GM19468 (cell line): ENCODE measurements around the gene NSRP1.
"Not testable (repeated sequence)": the region's sequence is repeated elsewhere in the genome, so short reads cannot be mapped to it uniquely, and the experiment has no call there.

Experiments
- ATAC-seq: cut with Tn5 transposase; IDR thresholded peaks from one replicate; pipeline ENCODE4 v1.9.1; 2021; ENCODE audit warnings: mild to moderate bottlenecking, moderate library complexity, moderate number of reproducible peaks; ENCODE audit not compliant: unreplicated experiment; ENCODE audit errors: extremely low read depth

Gene NSRP1

DNA sequence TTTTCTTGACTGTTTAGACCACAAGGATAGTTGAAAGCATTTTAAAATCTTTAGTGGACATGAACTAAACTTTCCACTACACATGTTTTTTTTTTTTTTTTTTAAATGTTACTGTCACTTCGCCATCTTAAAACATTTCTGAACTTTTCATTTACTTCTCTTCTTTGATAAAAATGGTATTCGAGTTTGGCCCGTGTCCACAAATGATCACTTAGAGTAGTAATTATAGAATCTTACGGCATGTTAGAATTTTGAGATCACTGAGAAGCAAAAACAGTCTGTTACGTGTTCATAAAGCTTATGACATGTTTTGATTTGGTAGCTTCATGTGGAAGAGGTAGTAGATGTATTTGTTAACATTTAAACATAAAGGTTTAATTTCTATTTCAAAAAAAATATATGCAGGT is 1.1 kb downstream of the NSRP1 start:
- no peak for ATAC-seq

DNA sequence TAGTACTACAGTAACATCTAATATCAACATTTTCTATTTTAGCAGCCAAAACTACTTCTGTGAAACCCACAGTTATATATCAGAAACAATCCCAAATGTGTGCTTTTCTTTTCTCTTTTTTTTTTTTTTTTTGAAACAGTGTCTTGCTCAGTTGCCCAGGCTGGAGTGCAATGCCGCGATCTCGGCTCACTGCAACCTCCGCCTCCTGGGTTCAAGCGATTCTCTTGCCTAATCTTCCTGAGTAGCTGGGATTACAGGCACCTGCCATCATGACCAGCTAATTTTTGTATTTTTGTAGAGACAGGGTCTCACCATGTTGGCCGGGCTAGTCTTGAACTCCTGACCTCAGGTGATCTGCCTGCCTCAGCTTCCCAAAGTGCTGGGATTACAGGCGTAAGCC is 2.0 kb downstream of the NSRP1 start:
- ATAC-seq: not testable (repeated sequence)

- no peak for ATAC-seq
Observed at GRCh38 chr17:30124273-30124796, 7.7 kb downstream of the NSRP1 start.

GRCh38 chr17:30130121-30130520 is 13.5 kb downstream of the NSRP1 start:
- no peak for ATAC-seq

DNA sequence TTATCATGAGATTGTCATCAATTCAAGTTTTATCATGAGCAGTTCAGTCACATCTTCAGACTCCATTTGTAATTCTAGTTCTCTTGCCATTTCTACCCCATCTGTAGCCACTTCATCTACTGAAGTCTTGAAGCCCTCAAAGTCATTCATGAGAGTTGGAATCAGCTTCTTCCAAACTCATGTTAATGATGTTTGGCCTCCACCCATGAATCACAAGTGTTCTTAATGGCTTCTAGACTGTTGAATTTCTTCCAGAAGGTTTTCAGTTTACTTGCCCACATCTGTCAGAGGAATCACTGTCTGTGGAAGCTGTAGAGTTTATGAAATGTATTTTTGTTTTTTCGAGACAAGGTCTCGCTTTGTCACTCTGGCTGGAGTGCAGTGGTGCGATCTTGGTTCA is 16.0 kb downstream of the NSRP1 start:
- no peak for ATAC-seq

- no peak for ATAC-seq
Observed at GRCh38 chr17:30133197-30133596, 16.6 kb downstream of the NSRP1 start.

DNA sequence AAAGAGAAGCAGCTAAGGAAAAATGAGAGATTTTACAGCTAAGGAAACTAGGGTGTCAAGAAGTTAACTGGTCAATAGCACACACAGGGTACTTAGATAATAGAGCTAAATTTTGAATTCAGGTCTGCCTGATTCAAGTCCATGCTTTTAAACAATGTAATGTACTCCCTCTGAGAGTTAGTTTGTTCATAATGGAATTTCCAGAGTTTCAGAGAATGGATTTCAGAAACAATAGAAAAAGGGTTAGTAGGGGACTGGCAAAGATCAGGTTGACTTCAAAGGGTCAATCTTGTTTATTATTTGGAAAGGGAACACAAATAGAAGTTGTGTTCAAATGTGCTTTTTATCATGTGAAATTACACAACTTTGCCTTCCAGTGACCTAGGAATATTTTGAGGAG is 17.9 kb downstream of the NSRP1 start:
- ATAC-seq: no peak

GRCh38 chr17:30137158-30137557 is 20.5 kb downstream of the NSRP1 start:
- no peak for ATAC-seq

DNA sequence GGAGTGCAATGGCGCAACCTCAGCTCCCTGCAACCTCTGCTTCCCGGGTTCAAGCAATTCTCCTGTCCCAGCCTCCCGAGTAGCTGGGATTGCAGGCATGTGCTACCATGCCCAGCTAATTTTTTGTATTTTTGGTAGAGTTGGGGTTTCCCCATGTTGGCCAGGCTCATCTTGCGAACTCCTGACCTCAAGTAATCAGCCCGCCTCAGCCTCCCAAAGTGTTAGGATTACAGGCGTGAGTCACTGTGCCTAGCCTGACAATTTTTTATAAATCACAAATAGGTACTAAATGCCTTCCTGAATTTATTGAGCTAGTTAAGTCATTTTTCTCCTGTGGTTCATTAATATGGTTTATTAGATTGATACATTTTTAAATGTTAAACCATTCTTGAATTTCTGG is 31.2 kb downstream of the NSRP1 start:
- ATAC-seq: not testable (repeated sequence)

DNA sequence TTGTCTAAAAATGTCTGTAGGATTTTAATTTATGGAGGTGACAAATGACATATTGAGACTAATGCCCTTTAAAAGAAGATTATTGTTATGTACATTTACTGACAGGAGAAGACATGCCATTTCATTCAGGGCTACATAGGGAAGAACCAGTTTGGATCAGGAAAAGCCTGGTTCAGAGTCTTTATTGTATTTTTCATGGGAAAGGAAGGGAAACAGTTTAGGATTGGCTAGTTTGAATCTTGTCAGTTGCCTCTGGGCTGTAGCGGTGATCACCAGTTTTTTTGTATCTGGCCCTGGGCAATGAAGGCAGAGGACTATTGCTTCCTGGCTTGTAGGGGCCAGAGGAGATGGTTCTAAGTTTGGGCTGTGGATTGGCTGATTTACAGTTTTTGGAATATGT is 31.8 kb downstream of the NSRP1 start:
- no peak for ATAC-seq

DNA sequence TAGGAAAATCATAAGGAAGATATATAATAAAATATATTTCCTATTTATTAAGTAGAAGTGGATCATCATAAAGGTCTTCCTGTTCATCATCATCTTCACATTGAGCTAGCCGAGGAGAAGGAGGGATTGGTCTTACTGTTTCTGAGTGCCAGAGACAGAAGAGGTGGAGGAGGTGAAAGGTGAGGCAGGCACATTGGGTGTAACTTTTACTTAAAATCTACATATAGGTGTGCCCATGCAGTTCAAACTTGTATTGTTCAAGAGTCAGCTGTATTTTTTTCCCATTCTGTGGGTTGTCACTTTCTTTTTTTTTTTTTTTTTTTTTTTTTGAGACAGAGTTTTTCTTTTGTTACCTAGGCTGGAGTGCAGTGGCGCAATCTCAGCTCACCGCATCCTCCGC is 34.9 kb downstream of the NSRP1 start:
- ATAC-seq: no peak

DNA sequence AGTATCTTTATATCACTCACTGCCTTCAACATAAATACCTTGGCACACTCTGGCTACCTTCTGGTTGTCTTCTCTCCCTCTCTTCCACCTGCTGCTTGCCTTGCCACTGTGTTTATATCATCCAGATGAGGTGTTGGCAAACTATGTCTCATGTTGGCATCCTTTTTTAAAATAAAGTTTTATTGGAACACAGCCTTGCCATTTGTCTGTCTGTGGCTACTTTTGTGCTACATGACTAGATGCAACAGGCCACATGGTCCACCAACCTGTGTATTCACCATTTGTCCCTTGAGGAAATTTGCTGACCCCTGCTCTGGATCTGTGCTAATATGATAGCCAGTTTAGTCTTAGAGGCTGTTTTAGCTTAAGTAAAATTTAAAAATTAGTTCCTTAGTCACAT is 36.8 kb downstream of the NSRP1 start:
- ATAC-seq: no peak

DNA sequence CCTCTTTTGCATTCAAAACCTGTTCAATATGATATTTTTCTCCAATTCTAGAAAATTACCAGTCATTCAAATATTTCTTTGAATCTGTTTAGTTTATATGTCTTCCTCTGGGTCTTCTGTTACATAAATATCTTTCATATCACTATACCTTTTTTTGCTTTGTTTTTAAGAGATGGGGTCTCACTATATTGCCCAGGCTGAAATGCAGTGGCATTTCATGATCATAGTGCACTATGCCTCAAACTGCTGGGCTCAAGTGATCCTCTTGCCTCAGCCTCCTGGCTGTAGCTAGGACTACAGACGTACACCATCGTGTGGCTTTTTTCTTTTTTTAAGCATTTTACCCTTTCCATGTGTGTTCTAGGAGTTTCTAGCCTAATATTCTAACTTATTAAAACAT is 38.8 kb downstream of the NSRP1 start:
- no peak for ATAC-seq

GRCh38 chr17:30158896-30159625 is 42.4 kb downstream of the NSRP1 start:
- no peak for ATAC-seq

- ATAC-seq: no peak
Observed at GRCh38 chr17:30160419-30161172, 44.0 kb downstream of the NSRP1 start.

- ATAC-seq: no peak
Observed at GRCh38 chr17:30161601-30162000, 45.0 kb downstream of the NSRP1 start.

DNA sequence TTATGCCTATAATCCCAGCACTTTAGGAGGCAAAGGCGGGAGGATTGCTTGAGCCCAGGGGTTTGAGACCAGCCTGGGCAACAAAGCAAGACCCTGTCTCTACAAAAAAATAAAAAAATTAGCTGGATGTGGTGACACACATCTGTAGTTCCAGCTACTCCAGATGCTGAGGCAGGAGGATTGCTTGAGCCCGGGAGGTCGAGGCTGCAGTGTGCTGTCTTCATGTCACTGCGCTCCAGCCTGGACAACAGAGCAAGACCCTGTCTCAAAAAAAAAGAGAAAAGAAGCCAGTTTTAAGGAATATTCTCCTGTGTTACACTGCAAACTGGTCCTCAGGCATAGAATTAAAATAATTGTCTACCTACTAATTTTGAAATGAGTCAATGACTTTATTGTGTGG is 47.9 kb downstream of the NSRP1 start:
- ATAC-seq: no peak

DNA sequence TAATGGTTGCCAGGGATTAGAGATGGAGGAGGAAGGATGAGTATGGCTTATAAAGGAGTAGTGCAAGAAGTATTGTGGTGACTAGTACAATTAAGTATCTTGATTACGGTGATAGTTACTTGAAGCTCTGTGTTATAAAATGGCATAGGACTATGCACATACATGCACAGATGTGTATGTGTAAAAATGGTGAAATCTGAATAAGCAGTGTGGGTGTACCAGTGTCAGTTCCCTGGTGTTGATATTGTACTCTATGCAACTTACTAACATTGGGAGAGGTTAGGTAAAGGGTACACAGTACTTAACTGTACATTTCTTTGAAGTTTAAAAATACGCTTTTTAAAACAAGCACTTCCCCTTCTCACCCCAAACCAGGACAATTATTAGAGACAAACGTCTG is 48.5 kb downstream of the NSRP1 start:
- no peak for ATAC-seq

DNA sequence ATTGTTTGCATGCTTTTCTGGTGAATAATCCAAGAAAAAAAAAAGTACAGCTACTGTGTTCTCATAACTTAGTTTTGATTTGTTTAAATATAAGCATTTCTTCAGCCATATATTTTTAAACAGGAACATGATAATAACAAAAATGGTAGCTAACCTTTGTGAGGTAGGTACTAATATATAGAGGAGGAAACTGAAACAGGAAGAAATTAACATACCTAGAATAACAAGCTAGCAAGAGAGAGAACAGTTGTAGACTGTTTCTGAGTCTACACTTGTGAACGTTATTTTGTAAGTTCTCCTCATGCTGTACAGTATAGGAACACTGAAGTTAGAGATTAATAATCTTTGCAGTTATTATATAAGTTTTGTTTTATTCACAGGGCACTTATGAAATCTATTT is 49.3 kb downstream of the NSRP1 start:
- no peak for ATAC-seq

DNA sequence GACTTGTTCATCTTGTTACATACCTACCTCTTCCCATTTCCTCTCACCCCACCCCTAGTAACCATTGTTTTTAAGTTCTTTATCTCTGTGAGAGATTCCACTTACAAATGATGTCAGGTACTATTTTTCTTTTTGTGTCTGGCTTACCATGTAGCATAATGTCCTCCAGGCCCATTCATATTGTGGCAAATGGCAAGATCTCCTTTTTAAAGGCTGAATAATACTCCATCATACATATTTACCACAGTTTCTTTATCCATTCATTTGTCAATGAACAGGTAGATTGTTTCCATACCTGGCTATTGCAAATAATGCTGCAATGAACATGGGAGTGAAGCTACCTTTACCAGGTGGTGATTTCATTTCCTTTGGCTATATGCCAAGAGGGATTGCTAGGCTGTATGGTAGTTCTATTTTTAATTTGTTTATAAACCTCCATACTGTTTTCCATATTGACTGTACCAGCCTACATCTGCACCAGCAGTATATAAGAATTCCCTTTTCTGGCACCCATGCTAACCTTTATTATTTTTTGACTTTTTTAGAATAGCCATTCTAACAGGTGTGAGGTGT is 53.9 kb downstream of the NSRP1 start:
- no peak for ATAC-seq

DNA sequence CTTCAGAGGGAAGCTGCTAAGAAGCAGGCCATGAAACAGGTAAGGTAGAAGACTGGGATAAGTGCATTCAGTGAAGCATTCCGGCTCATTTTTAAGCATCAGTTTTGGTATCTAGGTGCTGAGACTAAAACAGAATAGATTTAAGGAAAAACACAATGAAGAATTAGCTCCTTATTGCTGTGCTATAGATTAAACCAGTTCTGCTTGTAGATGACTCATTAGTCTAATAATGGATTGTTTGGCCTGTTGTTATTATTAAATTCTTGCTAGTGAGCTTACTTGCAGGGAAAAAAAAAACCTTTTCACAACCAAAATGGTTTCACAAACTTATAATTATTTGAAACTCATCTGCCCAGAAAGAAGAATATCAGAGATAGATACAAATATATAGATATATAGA is 55.9 kb downstream of the NSRP1 start:
- no peak for ATAC-seq
